HG02970 (cell line): ENCODE results near the gene CUL7.
"Not testable (repeated sequence)": the region's sequence is repeated elsewhere in the genome, so short reads cannot be mapped to it uniquely, and the experiment has no call there.

ENCODE experiments used
- ATAC-seq: cut with Tn5 transposase; IDR thresholded peaks from one replicate; pipeline ENCODE4 v1.9.1; 2021; ENCODE audit warnings: mild to moderate bottlenecking, moderate library complexity, moderate number of reproducible peaks; ENCODE audit not compliant: unreplicated experiment, low FRiP score

Gene CUL7

GRCh38 chr6:43020052-43020705, 33.5 kb downstream of the CUL7 start:
- ATAC-seq = no peak

- ATAC-seq = no peak
These were observed 34.5 kb downstream of the CUL7 start for GRCh38 chr6:43019152-43019551.

- ATAC-seq = no peak
These were observed 36.7 kb downstream of the CUL7 start for GRCh38 chr6:43016943-43017334.

- no peak for ATAC-seq
These were observed 37.3 kb downstream of the CUL7 start for GRCh38 chr6:43016176-43016942.

- no peak for ATAC-seq
These were observed 39.2 kb downstream of the CUL7 start for GRCh38 chr6:43014434-43014909.

GRCh38 chr6:43013843-43014433, 39.7 kb downstream of the CUL7 start, which contains the start of the genes KLHDC3 and MEA1:
Gene KLHDC3 (plus strand): TSS chr6:43014249. CDS start chr6:43017193, 2,944 bp downstream.
Gene MEA1 (minus strand): TSS chr6:43013946. CDS start chr6:43013813, 133 bp downstream.
- peak; percentile 96 for ATAC-seq

- ATAC-seq = peak; percentile 0
These were observed 40.4 kb downstream of the CUL7 start for GRCh38 chr6:43013097-43013842.

- no peak for ATAC-seq
These were observed 41.3 kb downstream of the CUL7 start for GRCh38 chr6:43012364-43012763.

- no peak for ATAC-seq
These were observed 42.4 kb downstream of the CUL7 start for GRCh38 chr6:43011207-43011606.

- ATAC-seq = no peak
These were observed 44.5 kb downstream of the CUL7 start for GRCh38 chr6:43009124-43009523.

GRCh38 chr6:43007126-43007525, 46.5 kb downstream of the CUL7 start:
- ATAC-seq = no peak

- ATAC-seq = no peak
These were observed 47.4 kb downstream of the CUL7 start for GRCh38 chr6:43006251-43006650.

GRCh38 chr6:43005844-43006243, 47.8 kb downstream of the CUL7 start:
- no peak for ATAC-seq

GRCh38 chr6:43001843-43002242, 51.8 kb downstream of the CUL7 start:
- ATAC-seq = no peak

- not testable (repeated sequence) for ATAC-seq
These were observed 55.4 kb downstream of the CUL7 start for GRCh38 chr6:42998205-42998604.

- ATAC-seq = no peak
These were observed 57.1 kb downstream of the CUL7 start for GRCh38 chr6:42996513-42996912.

- ATAC-seq = no peak
These were observed 60.2 kb downstream of the CUL7 start for GRCh38 chr6:42993445-42993844.

GRCh38 chr6:42989923-42990322, 63.7 kb downstream of the CUL7 start:
- no peak for ATAC-seq

- no peak for ATAC-seq
These were observed 65.1 kb downstream of the CUL7 start for GRCh38 chr6:42988486-42989020.
